HG03432 (cell line): Measurements from ENCODE around the gene NRN1L.

ENCODE experiments used
- ATAC-seq: cut with Tn5 transposase; IDR thresholded peaks from one replicate; pipeline ENCODE4 v1.9.1; 2021; ENCODE audit warnings: mild to moderate bottlenecking, moderate library complexity; ENCODE audit not compliant: unreplicated experiment

NRN1L gene

GRCh38 chr16:67934306-67935100, 49.8 kb downstream of the NRN1L start:
- ATAC-seq = no peak

DNA sequence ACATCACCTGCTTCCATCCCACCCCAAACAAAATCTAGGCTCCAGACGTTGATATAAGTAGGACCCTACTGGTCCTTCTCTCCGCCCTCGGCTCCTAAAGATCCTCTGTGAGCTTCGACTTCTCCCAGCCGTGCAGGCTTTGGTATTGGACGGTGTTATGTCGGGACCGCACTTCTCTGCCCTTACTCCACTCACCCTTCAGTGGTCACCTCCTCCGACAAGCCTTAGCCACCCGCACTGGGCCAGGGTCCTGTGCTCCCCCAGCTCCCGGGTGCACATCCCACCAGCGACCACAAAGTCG, 50.4 kb downstream of the NRN1L start:
- ATAC-seq = no peak

DNA sequence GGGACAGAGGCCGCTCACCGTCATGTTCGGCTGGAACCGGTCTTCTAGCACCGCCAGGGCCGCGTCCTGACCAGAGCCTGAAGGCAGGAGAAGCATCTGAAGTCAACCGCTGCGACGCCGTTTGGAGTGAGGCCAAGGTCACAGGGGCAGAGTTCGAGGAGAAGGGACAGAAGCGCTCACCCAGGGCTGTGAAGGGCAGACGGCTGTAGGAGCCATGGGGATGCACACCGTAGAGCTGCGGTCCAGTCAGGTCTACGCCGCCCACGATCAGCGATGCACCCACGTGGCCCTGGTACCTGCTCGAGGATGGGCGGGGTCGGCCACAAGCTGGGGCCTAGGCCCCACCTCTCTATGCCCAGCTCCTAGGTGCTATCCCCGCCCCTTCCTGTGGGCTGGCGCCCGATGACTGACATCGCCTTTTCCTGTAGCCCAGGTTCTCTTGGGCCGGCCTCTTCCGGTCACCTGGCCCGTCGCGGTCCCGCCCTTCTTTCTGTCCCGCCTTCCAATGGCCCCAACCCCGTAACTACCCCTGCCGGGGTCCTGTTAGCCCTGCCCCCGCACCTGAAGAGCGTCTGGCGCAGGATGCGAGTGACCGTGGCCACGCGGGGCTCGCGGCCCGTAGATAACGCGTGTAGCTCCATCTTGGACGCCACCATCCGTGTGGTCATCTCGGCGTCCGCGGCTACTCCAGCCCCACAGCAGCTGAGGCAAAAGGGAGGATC, 50.9 kb downstream of the NRN1L start:
- peak; percentile 90 for ATAC-seq
